ENCODE data around the gene CNNM4. TPM values are rescaled to one million over a fixed set of nuclear protein-coding genes. Genes with fewer than 3 reads are reported as not detected.
A peak's percentile ranks its signal among the peaks of the same experiment; 100 is the strongest.

Gene CNNM4
- polyA plus RNA-seq, 1 experiment = 4.7 TPM

DNA sequence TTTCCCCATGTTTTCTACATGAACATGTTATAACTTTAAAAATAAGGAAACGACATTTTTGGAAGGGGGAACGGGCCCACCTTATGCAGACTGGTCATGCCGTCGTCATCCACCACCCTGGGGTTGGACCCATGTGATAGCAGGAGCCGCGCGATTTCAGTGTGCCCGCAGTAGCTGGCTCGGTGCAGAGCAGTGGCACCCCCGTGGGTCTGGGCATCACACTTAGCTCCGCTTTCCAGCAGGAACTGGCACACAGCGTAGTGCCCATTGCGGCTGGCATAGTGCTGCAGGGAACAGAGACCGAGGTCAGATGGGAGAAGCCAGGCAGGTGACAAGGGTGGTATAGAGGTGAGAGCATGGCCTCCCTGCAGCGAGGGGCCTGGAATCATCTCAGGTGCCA, 92.6 kb downstream of the CNNM4 start:
- H3K27me3 ChIP-seq (ENCODE audit: control insufficient read depth, insufficient read depth, low read length) = no peaks in the 10 kb centered on the region
- ChIA-PET POLR2A (no interaction called here), CTCF (interaction anchor here (1.0 kb wide), 1 partner anchor 98 kb away, joined by 4 read pairs; no protein-coding TSS in a partner anchor)
- DNase-seq (ENCODE audit: low read depth, low spot score) = no peak
- no peak overlapping the region for H3K4me3 ChIP-seq (ENCODE audit: low read depth, low read length)
- H3K9me3 ChIP-seq (ENCODE audit: control insufficient read depth, insufficient read depth, low read length) = no peaks in the 10 kb centered on the region; the same call in 1 of the 2 replicates
- H3K27ac ChIP-seq (ENCODE audit: low read depth, low read length) = no peak overlapping the region
- TF ChIP-seq, protein P1, sequence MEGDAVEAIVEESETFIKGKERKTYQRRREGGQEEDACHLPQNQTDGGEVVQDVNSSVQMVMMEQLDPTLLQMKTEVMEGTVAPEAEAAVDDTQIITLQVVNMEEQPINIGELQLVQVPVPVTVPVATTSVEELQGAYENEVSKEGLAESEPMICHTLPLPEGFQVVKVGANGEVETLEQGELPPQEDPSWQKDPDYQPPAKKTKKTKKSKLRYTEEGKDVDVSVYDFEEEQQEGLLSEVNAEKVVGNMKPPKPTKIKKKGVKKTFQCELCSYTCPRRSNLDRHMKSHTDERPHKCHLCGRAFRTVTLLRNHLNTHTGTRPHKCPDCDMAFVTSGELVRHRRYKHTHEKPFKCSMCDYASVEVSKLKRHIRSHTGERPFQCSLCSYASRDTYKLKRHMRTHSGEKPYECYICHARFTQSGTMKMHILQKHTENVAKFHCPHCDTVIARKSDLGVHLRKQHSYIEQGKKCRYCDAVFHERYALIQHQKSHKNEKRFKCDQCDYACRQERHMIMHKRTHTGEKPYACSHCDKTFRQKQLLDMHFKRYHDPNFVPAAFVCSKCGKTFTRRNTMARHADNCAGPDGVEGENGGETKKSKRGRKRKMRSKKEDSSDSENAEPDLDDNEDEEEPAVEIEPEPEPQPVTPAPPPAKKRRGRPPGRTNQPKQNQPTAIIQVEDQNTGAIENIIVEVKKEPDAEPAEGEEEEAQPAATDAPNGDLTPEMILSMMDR (IDR thresholded peaks at IDR 0.05; ENCODE audit: low read depth, low read length) = no peak

GRCh38 chr2:96856776-96857666, 96.3 kb downstream of the CNNM4 start:
- Histone ChIP-seq H3K4me3 (ENCODE audit: low read depth, low read length) (peak overlapping the region; percentile 80), H3K9me3 (ENCODE audit: control insufficient read depth, insufficient read depth, low read length) (no peaks in the 10 kb centered on the region; the same call in 1 of the 2 replicates), H3K27ac (ENCODE audit: low read depth, low read length) (peak overlapping the region; percentile 52), H3K27me3 (ENCODE audit: control insufficient read depth, insufficient read depth, low read length) (no peaks in the 10 kb centered on the region)
- TF ChIP-seq, protein P1 (IDR thresholded peaks at IDR 0.05; ENCODE audit: low read depth, low read length) = no peak
- no peak for DNase-seq (ENCODE audit: low read depth, low spot score)
- ChIA-PET CTCF (interaction anchor here (0.6 to 4.6 kb wide), 24 partner anchors 10 to 255 kb away, joined by 3 to 60 read pairs (median 6); partner anchors contain the start of genes ANKRD36 and CNNM3), POLR2A (interaction anchor here (0.8 to 2.3 kb wide), 6 partner anchors 12 to 522 kb away, joined by 3 to 42 read pairs (median 6); partner anchors contain the start of genes ANKRD36, CNNM3, NCAPH and SEMA4C)

GRCh38 chr2:96857667-96858372, 97.1 kb downstream of the CNNM4 start, which contains the start of gene ANKRD39:
Gene ANKRD39 (minus strand): TSS chr2:96858016. CDS start chr2:96857987, 29 bp downstream.
- POLR2A ChIA-PET = interaction anchor here (0.6 to 2.3 kb wide), 8 partner anchors 11 to 523 kb away, joined by 3 to 42 read pairs (median 5); partner anchors contain the start of genes ANKRD36, CNNM3, NCAPH and SEMA4C
- Histone ChIP-seq H3K27ac (ENCODE audit: low read depth, low read length) (peak within 1 kb of the TSS; percentile 52), H3K27me3 (ENCODE audit: control insufficient read depth, insufficient read depth, low read length) (no peaks in the 10 kb centered on the region), H3K9me3 (ENCODE audit: control insufficient read depth, insufficient read depth, low read length) (no peaks in the 10 kb centered on the region; the same call in 1 of the 2 replicates), H3K4me3 (ENCODE audit: low read depth, low read length) (peak within 1 kb of the TSS; percentile 80)
- CTCF ChIA-PET = interaction anchor here (0.6 to 4.6 kb wide), 28 partner anchors 10 to 254 kb away, joined by 3 to 60 read pairs (median 4); partner anchors contain the start of genes ANKRD36 and CNNM3
- TF ChIP-seq, protein P1 (IDR thresholded peaks at IDR 0.05; ENCODE audit: low read depth, low read length) = peak; percentile 71
- DNase-seq (ENCODE audit: low read depth, low spot score) = peak; percentile 96

- TF ChIP-seq, protein P1 (IDR thresholded peaks at IDR 0.05; ENCODE audit: low read depth, low read length) = no peak
- DNase-seq (ENCODE audit: low read depth, low spot score) = no peak
- H3K4me3 ChIP-seq (ENCODE audit: low read depth, low read length) = no peak overlapping the region
- H3K27ac ChIP-seq (ENCODE audit: low read depth, low read length) = peak overlapping the region; percentile 21
- no peaks in the 10 kb centered on the region; the same call in 1 of the 2 replicates for H3K9me3 ChIP-seq (ENCODE audit: control insufficient read depth, insufficient read depth, low read length)
- POLR2A ChIA-PET = interaction anchor here (2.3 kb wide), 1 partner anchor 9 kb away, joined by 42 read pairs; the partner anchor contains the start of gene SEMA4C
- CTCF ChIA-PET = interaction anchor here (0.9 to 4.6 kb wide), 7 partner anchors 9 to 253 kb away, joined by 3 to 60 read pairs (median 15); partner anchors contain the start of gene ANKRD36
- no peaks in the 10 kb centered on the region for H3K27me3 ChIP-seq (ENCODE audit: control insufficient read depth, insufficient read depth, low read length)
Measured at GRCh38 chr2:96859099-96859649, 98.5 kb downstream of the CNNM4 start.
